NT2/D1 (cell line): ENCODE results near the gene MFAP5.

ENCODE experiments used
- SUZ12 ChIP-seq: IDR thresholded peaks from 2 replicates; pipeline ENCODE4 v1.6.1; 2011; ENCODE audit not compliant: insufficient read length, insufficient read depth; ENCODE audit errors: extremely low read depth
- YY1 ChIP-seq: IDR thresholded peaks from 2 replicates; pipeline ENCODE4 v1.6.1; 2011; ENCODE audit not compliant: insufficient read length, insufficient read depth
- ZNF274 ChIP-seq: IDR thresholded peaks from 2 replicates; pipeline ENCODE4 v1.6.1; 2011; ENCODE audit warnings: mild to moderate bottlenecking, low read depth, low read length

GRCh38 chr12:8638951-8639350 lies 23.7 kb downstream of the MFAP5 start:
- TF ChIP-seq ZNF274: no peak
- peak; percentile 6 for TF ChIP-seq YY1
- no peak for TF ChIP-seq SUZ12
